B cell (primary cell): ENCODE data around the gene H3-3A. TPM values are rescaled to one million over a fixed set of nuclear protein-coding genes. Genes with fewer than 3 reads are reported as not detected.
A peak's percentile ranks its signal among the peaks of the same experiment; 100 is the strongest.

Source experiments
- ATAC-seq: fragments of 200-7000 bp; cut with Tn5 transposase; one replicate; pipeline ENCODE4 v1.10.0; 2021; ENCODE audit warnings: low read depth, mild to moderate bottlenecking, moderate number of reproducible peaks, moderate library complexity
- CTCF ChIA-PET: fragments of 350-600 bp; sonication (Branson Sonifier 250); formaldehyde crosslinking; loops from one replicate; lab custom pipeline; 2021; ENCODE audit warnings: antibody characterized with exemption, inconsistent platforms; lab: Charles Lee
- POLR2A ChIA-PET: fragments of 350-600 bp; sonication (Branson Sonifier 250); formaldehyde crosslinking; loops from one replicate; lab custom pipeline; 2021; ENCODE audit warnings: antibody characterized with exemption; lab: Charles Lee
- DNase-seq: peaks from one replicate; pipeline ENCODE4 v3.0.0; 2013
- H2AFZ ChIP-seq: 2 replicates; pipeline ENCODE4 v1.6.1; 2012; ENCODE audit warnings: mild to moderate bottlenecking, low read depth, low read length; ENCODE audit not compliant: insufficient read depth, poor library complexity, severe bottlenecking
- H3K27ac ChIP-seq, 2 donors: 1 replicate in 1 of 2; 2 replicates in 1 of 2; pipeline ENCODE4 v1.5.1; 2012 to 2013; ENCODE audit warnings: low read length in 2 of 2, mild to moderate bottlenecking in 2 of 2, moderate library complexity in 1 of 2
- H3K27me3 ChIP-seq, 4 experiments: fragments of 200-600 bp in 1 of 4; sonication (generic) in 1 of 4; replicated peaks in 1 of 4; 1 replicate in 2 of 4; 2 replicates in 2 of 4; pipeline versions ENCODE4 v1.6.1 to v1.7.0; 2013 to 2016; ENCODE audit warnings: low read length in 3 of 4, mild to moderate bottlenecking in 2 of 4, mixed read lengths in 1 of 4, moderate library complexity in 1 of 4; ENCODE audit not compliant: insufficient read depth in 4 of 4, control insufficient read depth in 3 of 4; ENCODE audit errors: control extremely low read depth in 1 of 4
- H3K36me3 ChIP-seq, 2 experiments: replicated peaks in 1 of 2; 1 replicate in 1 of 2; 2 replicates in 1 of 2; pipeline versions ENCODE4 v1.6.1 to v1.7.1; 2013; ENCODE audit warnings: low read length in 1 of 2; ENCODE audit not compliant: insufficient read depth in 2 of 2, control insufficient read depth in 1 of 2; ENCODE audit errors: control extremely low read depth in 1 of 2, extremely low read depth in 1 of 2
- H3K4me1 ChIP-seq, 2 donors: fragments of 200-600 bp in 1 of 2; sonication (generic) in 1 of 2; 1 replicate in 1 of 2; 2 replicates in 1 of 2; pipeline versions ENCODE4 v1.5.1 to v1.6.1; 2013 to 2017; ENCODE audit warnings: low read length in 2 of 2; ENCODE audit not compliant: control insufficient read depth in 2 of 2, insufficient read depth in 2 of 2
- H3K4me2 ChIP-seq: replicated peaks from 2 replicates; pipeline ENCODE3; 2012; ENCODE audit warnings: mild to moderate bottlenecking, low read depth, low read length; ENCODE audit not compliant: poor library complexity, severe bottlenecking
- H3K4me3 ChIP-seq, 5 experiments: fragments of 200-600 bp in 1 of 5; sonication (generic) in 1 of 5; 1 replicate in 3 of 5; 2 replicates in 2 of 5; pipeline versions ENCODE4 v1.5.1 to v1.7.0; 2011 to 2016; ENCODE audit warnings: low read length in 4 of 5, mild to moderate bottlenecking in 4 of 5, low read depth in 2 of 5, control low read depth in 1 of 5, moderate library complexity in 1 of 5; ENCODE audit not compliant: insufficient read depth in 1 of 5; ENCODE audit errors: control extremely low read depth in 1 of 5, extremely low read depth in 1 of 5
- H3K79me2 ChIP-seq: fragments of 200-600 bp; sonication (generic); one replicate; pipeline ENCODE4 v1.6.0; 2016; ENCODE audit warnings: low read length; ENCODE audit not compliant: control insufficient read depth, insufficient read depth
- H3K9ac ChIP-seq: fragments of 200-600 bp; sonication (generic); 2 replicates; pipeline ENCODE4 v1.6.1; 2017; ENCODE audit warnings: mild to moderate bottlenecking, low read length, moderate library complexity
- H3K9me3 ChIP-seq, 3 donors: one replicate each; pipeline versions ENCODE4 v1.6.1 to v1.7.1; 2013; ENCODE audit warnings: low read length in 2 of 3; ENCODE audit not compliant: control insufficient read depth in 2 of 3, insufficient read depth in 1 of 3; ENCODE audit errors: control extremely low read depth in 1 of 3
- H4K20me1 ChIP-seq: 2 replicates; pipeline ENCODE4 v1.6.0; 2012; ENCODE audit warnings: mild to moderate bottlenecking, low read length; ENCODE audit not compliant: insufficient read depth, control insufficient read depth, poor library complexity, severe bottlenecking
- H3K27ac Mint-ChIP-seq: one replicate; pipeline ENCODE4 v1.8.0; 2021; ENCODE audit warnings: mixed read lengths
- H3K27me3 Mint-ChIP-seq: one replicate; pipeline ENCODE4 v1.8.0; 2021; ENCODE audit warnings: mixed read lengths
- H3K4me1 Mint-ChIP-seq: one replicate; pipeline ENCODE4 v1.8.0; 2021; ENCODE audit warnings: mixed read lengths
- H3K4me3 Mint-ChIP-seq: one replicate; pipeline ENCODE4 v1.8.0; 2021; ENCODE audit warnings: mixed read lengths
- H3K9me3 Mint-ChIP-seq: one replicate; pipeline ENCODE4 v1.8.0; 2022; ENCODE audit warnings: mixed read lengths; ENCODE audit not compliant: insufficient read depth
- EZH2 ChIP-seq: IDR thresholded peaks from 2 replicates; pipeline ENCODE4 v1.6.1; 2012; ENCODE audit warnings: borderline replicate concordance, low read depth, mild to moderate bottlenecking, moderate library complexity, low read length; ENCODE audit not compliant: insufficient read depth, poor library complexity, severe bottlenecking
- WGBS: methylation state at CpG from one replicate; pipeline ENCODE4 v1.1.5; 2013; ENCODE audit warnings: missing lambda C conversion rate; ENCODE audit not compliant: insufficient coverage; 5-methylcytosine and 5-hydroxymethylcytosine counted together
- intact Hi-C: fragments of 100-400 bp; cut with micrococcal nuclease; formaldehyde crosslinking; loops from one replicate; pipeline ENCODE4 v1.10.0; 2022
- polyA plus RNA-seq: library from polyadenylated mRNA; depleted of rRNA; stranded (reverse); fragments of >200 nt; gene quantifications from 2 replicates; pipeline ENCODE4 v1.2.3, GENCODE V29; 2012
- total RNA-seq, 2 donors: library from RNA; stranded (reverse); fragments of 120-200 nt in 1 of 2; gene quantifications; 1 replicate in 1 of 2; 2 replicates in 1 of 2; pipeline versions ENCODE4 v1.2.3 to v1.2.4, GENCODE V29; 2013 to 2022
- TF ChIP-seq, protein P1 (sequence below): fragments of 200-600 bp; IDR thresholded peaks from one replicate; pipeline ENCODE4 v1.8.0; 2022; ENCODE audit warnings: antibody characterized with exemption, mild to moderate bottlenecking

The H3-3A gene
- total and polyA plus RNA-seq, 2 donors (not counting 1 experiment from before 2014, with no cell fraction given): 349 to 561 TPM

DNA sequence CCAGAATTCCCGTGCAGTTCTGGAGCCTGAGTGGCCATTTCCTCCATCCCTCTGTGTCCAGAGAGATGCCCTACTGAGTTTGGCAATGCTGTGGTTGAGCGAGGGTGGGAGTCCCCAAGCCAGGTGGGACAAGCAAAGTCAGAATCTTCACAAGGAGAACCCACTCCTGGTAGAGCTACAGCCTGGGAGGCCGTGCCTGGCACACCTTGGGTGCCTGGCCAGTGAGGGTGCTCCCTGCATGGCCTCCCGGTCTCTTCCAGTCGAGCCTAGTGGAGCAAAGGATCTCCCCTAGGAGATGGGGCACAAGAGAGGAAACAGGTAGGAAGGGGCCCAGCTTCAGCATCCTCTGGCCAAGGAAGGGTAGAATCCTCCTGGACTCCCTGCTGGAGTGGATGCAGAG lies 57.9 kb downstream of the H3-3A start:
- H3K27ac ChIP-seq: no peak overlapping the region
- H3K9ac ChIP-seq: no peak overlapping the region
- H3K4me3 ChIP-seq: peak overlapping the region in 1 of 5 experiments; percentile 61
- peak; percentile 37 for DNase-seq
- no peaks in the 10 kb centered on the region for H3K9me3 ChIP-seq
- Mint-ChIP-seq H3K4me3 (peak overlapping the region; percentile 87), H3K4me1 (peaks cover 67% of the 10 kb centered on the region), H3K27ac (peak overlapping the region; percentile 95), H3K27me3 (no peaks in the 10 kb centered on the region), H3K9me3 (no peaks in the 10 kb centered on the region)
- H3K36me3 ChIP-seq: no peaks in the 10 kb centered on the region
- CTCF ChIA-PET: interaction anchor here (0.7 to 3.7 kb wide), 15 partner anchors 10 to 287 kb away, joined by 3 to 69 read pairs (median 5); partner anchors contain the start of genes H3-3A and SDE2
- TF ChIP-seq, protein P1, sequence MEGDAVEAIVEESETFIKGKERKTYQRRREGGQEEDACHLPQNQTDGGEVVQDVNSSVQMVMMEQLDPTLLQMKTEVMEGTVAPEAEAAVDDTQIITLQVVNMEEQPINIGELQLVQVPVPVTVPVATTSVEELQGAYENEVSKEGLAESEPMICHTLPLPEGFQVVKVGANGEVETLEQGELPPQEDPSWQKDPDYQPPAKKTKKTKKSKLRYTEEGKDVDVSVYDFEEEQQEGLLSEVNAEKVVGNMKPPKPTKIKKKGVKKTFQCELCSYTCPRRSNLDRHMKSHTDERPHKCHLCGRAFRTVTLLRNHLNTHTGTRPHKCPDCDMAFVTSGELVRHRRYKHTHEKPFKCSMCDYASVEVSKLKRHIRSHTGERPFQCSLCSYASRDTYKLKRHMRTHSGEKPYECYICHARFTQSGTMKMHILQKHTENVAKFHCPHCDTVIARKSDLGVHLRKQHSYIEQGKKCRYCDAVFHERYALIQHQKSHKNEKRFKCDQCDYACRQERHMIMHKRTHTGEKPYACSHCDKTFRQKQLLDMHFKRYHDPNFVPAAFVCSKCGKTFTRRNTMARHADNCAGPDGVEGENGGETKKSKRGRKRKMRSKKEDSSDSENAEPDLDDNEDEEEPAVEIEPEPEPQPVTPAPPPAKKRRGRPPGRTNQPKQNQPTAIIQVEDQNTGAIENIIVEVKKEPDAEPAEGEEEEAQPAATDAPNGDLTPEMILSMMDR: no peak
- TF ChIP-seq EZH2: no peak
- peaks cover 7% of the 10 kb centered on the region for H3K79me2 ChIP-seq
- H2AFZ ChIP-seq: no peak overlapping the region
- 97% methylated on average over 4 of the region's 5 CpGs for WGBS
- no peak for ATAC-seq
- no peaks in the 10 kb centered on the region for H4K20me1 ChIP-seq
- peaks cover 56 to 61% of the 10 kb centered on the region in 2 donors for H3K4me1 ChIP-seq
- intact Hi-C loops: loop anchor here (2.0 to 5.0 kb wide), 3 partner anchors 427 to 692 kb away; partner anchors contain the start of genes LBR and STUM
- H3K4me2 ChIP-seq: peak overlapping the region; percentile 78
- POLR2A ChIA-PET: interaction anchor here (0.7 to 3.0 kb wide), 5 partner anchors 10 to 92 kb away, joined by 3 to 42 read pairs (median 5); partner anchors contain the start of gene H3-3A
- H3K27me3 ChIP-seq: no peaks in the 10 kb centered on the region

DNA sequence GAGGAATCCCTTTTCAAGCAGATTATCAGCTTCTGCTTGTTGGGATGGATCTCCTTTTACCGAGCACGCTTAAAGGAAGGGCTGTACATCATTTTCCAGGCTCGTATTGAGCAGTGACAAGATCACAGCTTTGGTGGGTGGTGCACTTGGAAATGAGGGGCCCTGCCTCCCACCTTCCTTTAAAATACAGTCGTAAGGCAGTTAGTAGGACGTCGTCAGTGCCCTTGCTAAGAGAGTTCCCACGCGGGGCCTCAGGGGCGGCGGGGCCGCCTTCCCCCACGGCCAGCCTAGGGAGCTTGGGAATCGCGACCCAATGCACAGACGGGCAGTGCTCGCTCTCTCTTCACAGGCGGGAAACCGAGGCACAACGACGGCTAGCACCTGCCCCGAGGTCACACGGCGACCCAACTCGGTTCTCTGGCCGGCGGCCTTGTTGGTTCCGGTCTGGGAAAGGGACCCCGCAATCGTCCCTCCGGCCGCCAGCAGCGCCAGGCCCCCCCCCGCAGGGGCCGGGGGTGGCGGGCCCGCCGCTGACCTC lies 58.6 kb downstream of the H3-3A start:
- 12% methylated on average over 37 of the region's 37 CpGs for WGBS
- no peak for ATAC-seq
- Histone ChIP-seq H3K4me2 (peak overlapping the region; percentile 78), H3K9me3 (no peaks in the 10 kb centered on the region), H3K9ac (peak overlapping the region; percentile 68), H3K4me3 (peak overlapping the region in 4 of 5 experiments; percentile 38 to 63 (median 54)), H3K27me3 (no peaks in the 10 kb centered on the region), H2AFZ (peak overlapping the region; percentile 69), H3K79me2 (peaks cover 12% of the 10 kb centered on the region), H4K20me1 (no peaks in the 10 kb centered on the region), H3K4me1 (peaks cover 63 to 69% of the 10 kb centered on the region in 2 donors), H3K36me3 (no peaks in the 10 kb centered on the region), H3K27ac (peak overlapping the region; percentile 96 to 97)
- peak overlapping the region; percentile 87 for H3K4me3 Mint-ChIP-seq
- no peaks in the 10 kb centered on the region for H3K27me3 Mint-ChIP-seq
- no peaks in the 10 kb centered on the region for H3K9me3 Mint-ChIP-seq
- ChIA-PET POLR2A (interaction anchor here (0.6 to 3.0 kb wide), 7 partner anchors 10 to 92 kb away, joined by 3 to 42 read pairs (median 5); partner anchors contain the start of gene H3-3A), CTCF (interaction anchor here (0.7 to 3.7 kb wide), 15 partner anchors 11 to 304 kb away, joined by 3 to 69 read pairs (median 5); partner anchors contain the start of genes H3-3A and SDE2)
- TF ChIP-seq, protein P1: no peak
- no peak for TF ChIP-seq EZH2
- H3K4me1 Mint-ChIP-seq: peaks cover 71% of the 10 kb centered on the region
- DNase-seq: no peak
- peak overlapping the region; percentile 95 for H3K27ac Mint-ChIP-seq
- intact Hi-C loops: loop anchor here (1.0 to 5.0 kb wide), 7 partner anchors 11 to 692 kb away; partner anchors contain the start of genes LBR and STUM
